Frontal cortex (tissue), 4 donors: ENCODE data around the gene CDCA4. TPM values are rescaled to one million over a fixed set of nuclear protein-coding genes. Genes with fewer than 3 reads are reported as not detected.
A peak's percentile ranks its signal among the peaks of the same experiment; 100 is the strongest.
"Not testable (repeated sequence)": the region's sequence is repeated elsewhere in the genome, so short reads cannot be mapped to it uniquely, and the experiment has no call there.

Source experiments
- DNase-seq, 2 donors: peaks; one replicate each; pipeline ENCODE4 v3.0.0; 2012; ENCODE audit warnings: low spot score in 2 of 2
- FAIRE-seq: peaks from 2 replicates; lab custom pipeline; 2012; peaks lifted over from hg19 to GRCh38; lab: Jason Lieb, UNC
- total RNA-seq: library from RNA; depleted of rRNA; stranded (reverse); fragments of >200 nt; gene quantifications from one replicate; pipeline ENCODE4 v1.2.3, GENCODE V29; 2014
- donor health status: control.
- donor health status: control.
- donor health status: control.

Gene CDCA4
- total RNA-seq, 1 donor from 2014 or later: 11.0 TPM

- no peak for FAIRE-seq
- DNase-seq: no peak
Observed at GRCh38 chr14:105039458-105040205, 18.7 kb upstream of the CDCA4 start.

- FAIRE-seq, DNase-seq: not testable (repeated sequence)
Observed at GRCh38 chr14:105035616-105036015, 14.7 kb upstream of the CDCA4 start.

DNA sequence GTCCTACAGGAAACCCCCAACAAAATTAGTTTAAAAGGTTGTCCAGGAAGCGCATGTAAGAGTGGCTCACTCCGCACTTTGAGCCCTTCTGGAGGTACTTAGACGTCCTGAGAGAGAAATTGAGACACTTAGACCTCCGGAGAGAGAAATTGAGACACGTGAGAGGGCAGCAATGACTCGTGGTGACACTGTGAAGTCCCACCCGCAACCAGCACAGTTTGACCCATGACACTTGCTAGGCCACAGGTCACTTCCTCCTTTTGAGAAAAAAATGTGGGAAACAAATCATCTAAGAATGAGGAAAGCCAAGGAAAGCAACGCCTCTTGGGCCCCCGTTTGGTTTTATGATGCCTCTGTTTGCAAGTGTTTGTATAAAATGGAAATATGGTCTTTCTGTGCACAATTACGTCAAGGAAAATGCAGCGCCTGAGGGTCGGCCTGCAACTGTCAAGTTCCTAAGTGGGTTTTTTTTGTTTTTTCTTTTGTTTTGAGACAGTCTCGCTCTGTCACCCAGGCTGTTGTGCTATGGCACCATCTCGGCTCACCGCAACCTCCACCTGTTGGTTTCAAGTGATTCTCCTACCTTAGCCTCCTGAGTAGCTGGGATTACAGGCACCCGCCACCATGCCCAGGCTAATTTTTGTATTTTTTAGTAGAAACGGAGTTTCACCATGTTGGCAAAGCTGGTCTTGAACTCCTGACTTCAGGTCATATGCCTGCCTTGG, 13.6 kb upstream of the CDCA4 start:
- no peak for FAIRE-seq
- DNase-seq: no peak

DNA sequence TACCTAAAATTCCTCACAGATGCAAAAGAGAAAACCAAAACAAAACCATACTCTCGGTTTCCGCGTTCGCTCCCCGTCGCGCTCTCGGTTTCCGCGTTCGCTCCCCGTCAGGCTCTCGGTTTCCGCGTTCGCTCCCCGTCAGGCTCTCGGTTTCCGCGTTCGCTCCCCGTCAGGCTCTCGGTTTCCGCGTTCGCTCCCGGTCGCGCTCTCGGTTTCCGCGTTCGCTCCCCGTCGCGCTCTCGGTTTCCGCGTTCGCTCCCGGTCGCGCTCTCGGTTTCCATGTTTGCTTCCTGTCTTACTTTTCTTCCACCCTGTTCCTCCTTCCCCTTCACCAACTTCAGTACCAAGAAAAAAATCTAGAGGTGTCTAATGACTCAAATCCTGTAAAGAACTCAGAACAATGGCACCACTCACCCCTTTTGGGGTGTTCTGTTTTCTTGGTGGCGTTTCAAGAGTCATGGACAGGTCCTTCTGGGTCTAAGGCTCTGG, 12.6 kb upstream of the CDCA4 start:
- DNase-seq, FAIRE-seq: not testable (repeated sequence)

DNA sequence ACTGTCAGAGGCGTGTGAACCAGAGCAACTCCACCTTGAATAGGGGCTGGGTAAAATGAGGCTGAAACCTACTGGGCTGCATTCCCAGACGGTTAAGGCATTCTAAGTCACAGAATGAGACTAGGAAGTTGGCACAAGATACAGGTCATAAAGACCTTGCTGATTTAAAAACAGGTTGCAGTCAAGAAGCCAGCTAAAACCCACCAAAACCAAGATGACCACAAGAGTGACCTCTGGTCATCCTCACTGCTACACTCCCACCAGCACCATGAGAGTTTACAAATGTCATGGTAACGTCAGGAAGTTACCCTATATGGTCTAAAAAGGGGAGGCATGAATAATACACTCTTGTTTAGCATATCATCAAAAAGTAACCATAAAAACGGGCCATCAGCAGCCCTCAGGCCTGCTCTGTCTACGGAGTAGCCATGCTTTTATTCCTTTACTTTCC, 11.6 kb upstream of the CDCA4 start:
- not testable (repeated sequence) for DNase-seq, FAIRE-seq

- FAIRE-seq (no peak), DNase-seq (no peak)
Observed at GRCh38 chr14:105030836-105031396, 10.0 kb upstream of the CDCA4 start.

DNA sequence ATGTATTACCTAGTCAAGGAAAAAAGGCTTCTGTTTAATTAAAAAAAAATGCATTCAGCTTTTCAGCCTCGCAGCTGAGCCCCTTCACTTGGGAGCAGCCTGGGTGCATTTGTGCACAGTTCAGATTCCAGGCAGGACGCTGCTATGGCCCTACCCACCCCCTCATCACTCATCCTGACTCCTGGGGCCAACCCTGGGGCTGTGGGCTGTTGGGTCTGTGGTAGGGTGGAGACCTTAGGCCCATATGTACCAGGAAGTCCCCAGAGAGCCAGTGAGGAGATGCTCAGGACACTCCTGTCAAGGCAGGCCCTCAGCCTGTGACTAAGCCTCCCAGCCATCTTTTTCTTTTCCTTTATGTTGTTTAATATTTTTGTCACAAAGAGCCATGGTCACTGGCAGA, 9.3 kb upstream of the CDCA4 start:
- FAIRE-seq (no peak), DNase-seq (no peak)

GRCh38 chr14:105029402-105029801, 8.5 kb upstream of the CDCA4 start:
- DNase-seq: no peak
- no peak for FAIRE-seq

GRCh38 chr14:105028251-105028927, 7.5 kb upstream of the CDCA4 start:
- no peak for DNase-seq
- no peak for FAIRE-seq

GRCh38 chr14:105027718-105028117, 6.8 kb upstream of the CDCA4 start:
- not testable (repeated sequence) for FAIRE-seq, DNase-seq

- no peak for FAIRE-seq
- no peak for DNase-seq
Observed at GRCh38 chr14:105026802-105027563, 6.1 kb upstream of the CDCA4 start.

DNA sequence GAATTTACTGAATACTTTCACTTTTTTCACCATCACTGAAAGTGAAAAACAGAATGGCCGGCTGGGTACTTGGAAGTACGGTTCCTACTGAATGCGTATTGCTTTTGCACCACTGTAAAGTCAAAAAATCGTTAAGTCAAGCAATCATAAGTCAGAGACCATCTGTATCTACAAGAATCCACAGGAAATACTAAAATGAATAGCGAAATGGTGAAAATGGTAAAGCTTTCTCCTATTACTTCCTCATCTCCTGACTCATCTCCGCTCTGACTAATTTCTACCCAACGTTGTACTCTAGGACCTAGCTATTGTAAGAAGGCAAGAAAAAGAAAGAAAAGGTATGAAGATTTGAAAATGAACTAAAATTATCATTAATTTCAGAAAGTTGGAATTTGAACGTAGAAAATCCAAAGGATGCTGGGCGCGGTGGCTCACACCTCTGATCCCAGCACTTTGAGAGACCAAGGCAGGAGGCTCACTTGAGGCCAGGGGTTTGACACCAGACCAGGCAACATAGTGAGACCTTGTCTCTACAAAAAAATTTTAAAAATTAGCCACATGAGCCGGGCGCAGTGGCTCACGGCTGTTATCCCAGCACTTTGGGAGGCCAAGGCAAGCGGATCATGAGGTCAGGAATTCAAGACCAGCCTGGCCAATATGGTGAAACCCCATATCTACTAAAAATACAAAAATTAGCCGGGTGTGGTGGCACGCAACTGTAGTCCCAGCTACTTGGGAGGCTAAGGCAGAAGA, 5.3 kb upstream of the CDCA4 start:
- no peak for FAIRE-seq
- DNase-seq: no peak

GRCh38 chr14:105025429-105025828, 4.5 kb upstream of the CDCA4 start:
- DNase-seq (no peak), FAIRE-seq (no peak)

DNA sequence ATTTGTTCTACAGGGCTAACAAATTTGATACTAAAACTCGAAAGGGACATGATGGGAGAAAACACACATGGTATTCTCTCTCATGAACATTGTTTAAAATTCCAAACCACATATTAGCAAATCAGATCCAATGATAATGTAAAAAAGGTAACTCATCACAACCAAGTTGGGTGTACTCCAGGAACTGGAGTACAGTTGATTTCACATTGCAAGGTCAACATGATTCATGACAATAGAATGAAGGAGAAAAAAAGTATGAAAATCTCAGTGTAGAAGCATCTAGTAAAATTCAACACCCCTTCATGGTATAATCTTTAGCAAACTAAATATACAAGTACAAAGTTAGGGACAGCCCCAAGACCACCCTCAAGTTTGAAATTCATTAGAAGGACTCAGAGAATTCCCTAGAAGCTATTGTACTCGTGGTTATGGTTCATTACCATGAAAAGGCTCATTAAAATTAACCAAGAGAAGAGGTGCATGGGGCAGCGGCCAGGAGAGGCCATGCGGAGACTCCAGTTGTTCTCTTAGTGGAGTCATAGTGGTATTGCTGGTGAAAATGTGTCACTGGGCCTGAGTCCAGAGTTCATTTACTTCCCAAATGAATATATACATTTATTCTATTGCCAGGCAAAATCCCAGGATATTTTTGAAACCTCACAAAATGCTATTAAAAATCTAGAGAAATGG, 3.1 kb upstream of the CDCA4 start:
- DNase-seq (no peak), FAIRE-seq (no peak)

DNA sequence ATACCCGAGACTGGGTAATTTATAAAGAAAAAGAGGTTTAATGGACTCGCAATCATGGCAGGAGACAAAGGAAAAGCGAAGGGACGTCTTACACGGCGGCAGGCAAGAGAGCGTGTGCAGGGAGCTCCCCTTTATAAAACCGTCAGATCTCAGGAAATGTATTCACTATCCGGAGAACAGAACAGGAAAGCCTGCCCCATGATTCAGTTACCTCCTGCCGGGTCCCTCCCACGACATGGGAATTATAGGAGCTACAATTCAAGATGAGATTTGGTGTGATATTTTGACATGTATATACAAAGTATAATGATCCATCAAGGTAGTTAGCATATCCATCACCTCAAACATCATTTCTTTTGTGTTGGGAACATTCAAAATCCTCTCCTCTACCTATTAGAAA, 2.3 kb upstream of the CDCA4 start:
- FAIRE-seq: no peak

GRCh38 chr14:105022276-105022670, 1.4 kb upstream of the CDCA4 start:
- FAIRE-seq (no peak), DNase-seq (no peak)

More for the DNA sequence above, 2.3 kb upstream of the CDCA4 start:
- DNase-seq: no peak

DNA sequence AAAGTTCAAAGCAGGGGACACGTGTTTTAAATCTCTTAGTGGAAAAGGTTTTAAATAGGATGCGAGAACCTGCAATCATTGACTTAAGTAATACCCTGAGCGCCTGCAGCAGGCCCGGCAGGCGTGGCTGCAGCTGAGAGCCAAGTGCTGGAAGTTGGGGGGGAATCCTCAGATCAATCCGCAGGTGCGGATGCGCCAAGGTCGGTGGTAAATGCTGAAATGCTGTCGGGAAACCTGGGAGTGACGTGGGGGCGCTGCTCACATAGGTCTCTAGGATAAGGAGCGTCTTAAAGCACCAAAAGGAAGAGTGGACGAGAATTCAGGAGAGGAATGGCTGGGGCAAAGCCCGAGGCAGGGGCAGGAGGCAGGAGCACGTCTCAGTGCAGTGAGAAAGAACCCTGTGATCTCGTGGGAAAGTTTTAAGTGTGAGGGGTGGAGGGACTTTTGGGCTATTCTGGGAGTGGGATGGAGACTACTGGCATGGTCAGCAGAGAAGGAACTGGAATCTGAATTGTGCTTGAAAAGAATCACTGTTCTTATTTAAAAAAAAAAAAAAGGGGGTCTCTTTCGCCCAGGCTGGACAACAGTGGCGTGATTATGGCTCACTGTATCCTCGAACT, 883 bp upstream of the CDCA4 start:
- no peak for FAIRE-seq

More for the DNA sequence above, 883 bp upstream of the CDCA4 start:
- DNase-seq: peak in 1 of 2 donors; percentile 42
